ENCODE measurements around the gene FAM20A.

Gene FAM20A

DNA sequence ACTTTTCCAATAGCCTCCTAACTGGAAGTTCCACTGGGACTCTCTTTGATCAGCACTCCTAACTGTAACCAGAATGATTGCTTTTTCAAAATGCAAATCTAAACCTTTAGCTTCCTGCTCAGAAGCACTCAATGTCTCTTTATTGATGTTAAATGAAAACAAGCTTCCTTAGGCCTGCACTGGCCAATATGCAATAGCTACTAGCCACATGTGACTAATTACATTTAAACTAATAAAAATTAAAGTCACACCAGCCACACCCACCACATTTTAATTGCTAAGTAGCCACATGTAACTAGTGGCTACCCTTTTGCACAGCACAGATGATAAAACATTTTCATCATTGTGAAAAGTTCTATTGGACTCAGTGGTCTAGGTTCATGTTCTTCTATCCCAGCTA is 31.8 kb downstream of the FAM20A start:
- Histone ChIP-seq H3K36me3 (ENCODE audit: insufficient read depth, low read length) (no peaks in the 10 kb centered on the region), H3K79me2 (ENCODE audit: insufficient read depth, low read length) (no peaks in the 10 kb centered on the region), H3K9me3 (ENCODE audit: insufficient read depth, low read length, severe bottlenecking) (no peaks in the 10 kb centered on the region), H3K27me3 (ENCODE audit: insufficient read depth, low read length, poor library complexity) (peaks cover 15% of the 10 kb centered on the region), H2AFZ (ENCODE audit: low read depth, low read length) (no peak overlapping the region), H3K4me3 (ENCODE audit: low read depth in 1 of 2, low read length in 2 of 2) (no peak overlapping the region), H4K20me1 (ENCODE audit: insufficient read depth, low read length) (no peaks in the 10 kb centered on the region), H3K4me2 (ENCODE audit: insufficient read depth, low read length) (no peak overlapping the region), H3K4me1 (ENCODE audit: insufficient read depth, low read length) (no peaks in the 10 kb centered on the region), H3K9ac (ENCODE audit: low read depth, low read length) (no peak overlapping the region), H3K27ac (ENCODE audit: low read length) (no peak overlapping the region)
- no peak for TF ChIP-seq EZH2 (IDR thresholded peaks at IDR 0.05; ENCODE audit: borderline replicate concordance, low read depth, low read length, severe bottlenecking)
- TF ChIP-seq, protein P1, sequence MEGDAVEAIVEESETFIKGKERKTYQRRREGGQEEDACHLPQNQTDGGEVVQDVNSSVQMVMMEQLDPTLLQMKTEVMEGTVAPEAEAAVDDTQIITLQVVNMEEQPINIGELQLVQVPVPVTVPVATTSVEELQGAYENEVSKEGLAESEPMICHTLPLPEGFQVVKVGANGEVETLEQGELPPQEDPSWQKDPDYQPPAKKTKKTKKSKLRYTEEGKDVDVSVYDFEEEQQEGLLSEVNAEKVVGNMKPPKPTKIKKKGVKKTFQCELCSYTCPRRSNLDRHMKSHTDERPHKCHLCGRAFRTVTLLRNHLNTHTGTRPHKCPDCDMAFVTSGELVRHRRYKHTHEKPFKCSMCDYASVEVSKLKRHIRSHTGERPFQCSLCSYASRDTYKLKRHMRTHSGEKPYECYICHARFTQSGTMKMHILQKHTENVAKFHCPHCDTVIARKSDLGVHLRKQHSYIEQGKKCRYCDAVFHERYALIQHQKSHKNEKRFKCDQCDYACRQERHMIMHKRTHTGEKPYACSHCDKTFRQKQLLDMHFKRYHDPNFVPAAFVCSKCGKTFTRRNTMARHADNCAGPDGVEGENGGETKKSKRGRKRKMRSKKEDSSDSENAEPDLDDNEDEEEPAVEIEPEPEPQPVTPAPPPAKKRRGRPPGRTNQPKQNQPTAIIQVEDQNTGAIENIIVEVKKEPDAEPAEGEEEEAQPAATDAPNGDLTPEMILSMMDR (IDR thresholded peaks at IDR 0.05; ENCODE audit: borderline replicate concordance, extremely low read depth, low read length, poor library complexity, severe bottlenecking): no peak
- ATAC-seq (ENCODE audit: insufficient read depth, low read depth) (no peak), DNase-seq (no peak)

DNA sequence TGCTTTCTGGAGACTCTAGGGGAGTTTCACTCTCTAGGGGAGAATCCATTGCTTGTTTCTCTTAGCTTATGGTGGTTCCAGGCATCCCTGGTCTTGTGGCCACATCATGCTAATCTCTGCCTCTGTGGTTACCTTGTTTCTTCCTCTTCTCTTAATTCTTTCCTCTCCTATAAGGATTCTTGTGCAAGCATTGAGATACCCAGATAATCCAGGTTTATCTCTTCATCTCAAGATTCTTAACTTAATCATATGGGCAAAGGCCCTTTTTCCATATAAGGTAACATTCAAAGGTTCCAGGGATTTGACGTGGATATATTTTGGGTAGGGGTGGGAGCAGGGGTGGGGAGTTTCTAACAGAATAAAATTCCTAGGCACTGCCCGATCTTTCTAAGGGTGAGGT is 32.6 kb downstream of the FAM20A start:
- Histone ChIP-seq H3K36me3 (ENCODE audit: insufficient read depth, low read length) (no peaks in the 10 kb centered on the region), H3K4me2 (ENCODE audit: insufficient read depth, low read length) (no peak overlapping the region), H2AFZ (ENCODE audit: low read depth, low read length) (no peak overlapping the region), H3K9ac (ENCODE audit: low read depth, low read length) (no peak overlapping the region), H3K9me3 (ENCODE audit: insufficient read depth, low read length, severe bottlenecking) (no peaks in the 10 kb centered on the region), H3K27ac (ENCODE audit: low read length) (no peak overlapping the region), H3K27me3 (ENCODE audit: insufficient read depth, low read length, poor library complexity) (peaks cover 18% of the 10 kb centered on the region), H4K20me1 (ENCODE audit: insufficient read depth, low read length) (no peaks in the 10 kb centered on the region), H3K4me3 (ENCODE audit: low read depth in 1 of 2, low read length in 2 of 2) (no peak overlapping the region), H3K4me1 (ENCODE audit: insufficient read depth, low read length) (no peaks in the 10 kb centered on the region), H3K79me2 (ENCODE audit: insufficient read depth, low read length) (no peaks in the 10 kb centered on the region)
- ATAC-seq (ENCODE audit: insufficient read depth, low read depth) (no peak), DNase-seq (no peak)
- TF ChIP-seq, protein P1 (IDR thresholded peaks at IDR 0.05; ENCODE audit: borderline replicate concordance, extremely low read depth, low read length, poor library complexity, severe bottlenecking): no peak
- TF ChIP-seq EZH2 (IDR thresholded peaks at IDR 0.05; ENCODE audit: borderline replicate concordance, low read depth, low read length, severe bottlenecking): no peak

DNA sequence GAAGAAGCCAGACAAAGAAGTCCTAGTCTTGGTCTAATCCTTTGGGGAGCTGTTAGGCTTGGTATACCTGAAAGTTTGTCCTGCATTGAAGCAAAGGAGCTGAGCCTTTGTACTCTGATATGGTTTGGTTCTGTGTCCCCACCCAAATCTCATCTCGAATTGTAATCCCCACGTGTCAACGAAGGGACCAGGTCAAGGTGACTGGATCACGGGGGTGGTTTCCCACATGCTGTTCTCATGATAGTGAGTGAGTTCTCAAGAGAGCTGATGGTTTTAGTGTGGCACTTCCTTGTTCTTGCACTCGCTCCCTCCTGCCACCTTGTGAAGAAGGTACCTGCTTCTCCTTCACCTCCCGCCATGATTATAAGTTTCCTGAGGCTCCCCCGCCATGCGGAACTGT is 33.6 kb downstream of the FAM20A start:
- ATAC-seq (ENCODE audit: insufficient read depth, low read depth) (no peak), DNase-seq (no peak)
- H3K4me2 ChIP-seq (ENCODE audit: insufficient read depth, low read length): no peak overlapping the region
- H3K36me3 ChIP-seq (ENCODE audit: insufficient read depth, low read length): no peaks in the 10 kb centered on the region
- peaks cover 15% of the 10 kb centered on the region for H3K27me3 ChIP-seq (ENCODE audit: insufficient read depth, low read length, poor library complexity)
- H3K9me3 ChIP-seq (ENCODE audit: insufficient read depth, low read length, severe bottlenecking): no peaks in the 10 kb centered on the region
- H4K20me1 ChIP-seq (ENCODE audit: insufficient read depth, low read length): no peaks in the 10 kb centered on the region
- no peaks in the 10 kb centered on the region for H3K4me1 ChIP-seq (ENCODE audit: insufficient read depth, low read length)
- H3K27ac ChIP-seq (ENCODE audit: low read length): no peak overlapping the region
- H3K79me2 ChIP-seq (ENCODE audit: insufficient read depth, low read length): no peaks in the 10 kb centered on the region
- TF ChIP-seq, protein P1 (IDR thresholded peaks at IDR 0.05; ENCODE audit: borderline replicate concordance, extremely low read depth, low read length, poor library complexity, severe bottlenecking): no peak
- TF ChIP-seq EZH2 (IDR thresholded peaks at IDR 0.05; ENCODE audit: borderline replicate concordance, low read depth, low read length, severe bottlenecking): no peak
- H3K4me3 ChIP-seq (ENCODE audit: low read depth in 1 of 2, low read length in 2 of 2): no peak overlapping the region
- H2AFZ ChIP-seq (ENCODE audit: low read depth, low read length): no peak overlapping the region
- no peak overlapping the region for H3K9ac ChIP-seq (ENCODE audit: low read depth, low read length)

DNA sequence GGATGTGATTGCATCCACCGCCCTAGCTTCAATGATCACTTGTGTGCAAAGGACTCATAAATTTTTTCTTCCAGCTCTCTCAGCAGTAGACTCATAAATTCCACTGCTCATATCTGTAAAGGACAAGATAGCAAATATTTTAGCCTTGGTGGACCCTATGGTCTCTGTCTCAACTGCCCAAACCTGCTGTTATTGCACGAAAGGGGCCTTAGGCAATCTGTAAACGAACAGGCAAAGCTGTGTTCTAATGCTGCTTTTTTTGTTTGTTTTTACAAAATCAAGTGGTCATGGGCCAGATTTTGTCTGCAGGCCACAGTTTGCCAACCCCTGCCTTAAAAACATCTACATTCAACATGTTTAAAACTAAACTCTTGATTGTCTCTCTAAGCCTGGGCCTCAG is 34.1 kb downstream of the FAM20A start:
- Histone ChIP-seq H3K4me2 (ENCODE audit: insufficient read depth, low read length) (no peak overlapping the region), H3K27me3 (ENCODE audit: insufficient read depth, low read length, poor library complexity) (peaks cover 15% of the 10 kb centered on the region), H3K36me3 (ENCODE audit: insufficient read depth, low read length) (no peaks in the 10 kb centered on the region), H3K9me3 (ENCODE audit: insufficient read depth, low read length, severe bottlenecking) (no peaks in the 10 kb centered on the region), H3K9ac (ENCODE audit: low read depth, low read length) (no peak overlapping the region), H3K27ac (ENCODE audit: low read length) (no peak overlapping the region), H3K79me2 (ENCODE audit: insufficient read depth, low read length) (no peaks in the 10 kb centered on the region), H3K4me1 (ENCODE audit: insufficient read depth, low read length) (no peaks in the 10 kb centered on the region), H2AFZ (ENCODE audit: low read depth, low read length) (no peak overlapping the region), H4K20me1 (ENCODE audit: insufficient read depth, low read length) (no peaks in the 10 kb centered on the region), H3K4me3 (ENCODE audit: low read depth in 1 of 2, low read length in 2 of 2) (no peak overlapping the region)
- DNase-seq: no peak
- ATAC-seq (ENCODE audit: insufficient read depth, low read depth): no peak
- TF ChIP-seq EZH2 (IDR thresholded peaks at IDR 0.05; ENCODE audit: borderline replicate concordance, low read depth, low read length, severe bottlenecking): no peak
- TF ChIP-seq, protein P1 (IDR thresholded peaks at IDR 0.05; ENCODE audit: borderline replicate concordance, extremely low read depth, low read length, poor library complexity, severe bottlenecking): no peak

All from DND-41 (cell line).